OCI-LY7 (cell line): ENCODE data around the gene DACT3.

Source experiments
- CTCF ChIP-seq: fragments of 200-600 bp; sonication (generic); conservative IDR thresholded peaks from 2 replicates; pipeline ENCODE4 v1.5.1; 2014; ENCODE audit warnings: mild to moderate bottlenecking, antibody characterized with exemption, low read length, moderate library complexity, mixed read lengths
- EZH2phosphoT487 ChIP-seq: fragments of 200-600 bp; sonication (generic); IDR thresholded peaks from 2 replicates; pipeline ENCODE4 v1.6.1; 2018; ENCODE audit warnings: low read depth, borderline replicate concordance, mild to moderate bottlenecking, mixed run types, antibody characterized with exemption, low read length, moderate library complexity, mixed read lengths

GRCh38 chr19:46634656-46635218 lies 26.2 kb downstream of the DACT3 start:
- TF ChIP-seq CTCF: no peak
- TF ChIP-seq EZH2phosphoT487: no peak
